ENCODE measurements around the gene SLC8A3.
"Not testable (repeated sequence)": the region's sequence is repeated elsewhere in the genome, so short reads cannot be mapped to it uniquely, and the experiment has no call there.

Gene SLC8A3

GRCh38 chr14:70188659-70189455 lies at the start of gene SLC8A3:
SLC8A3 (minus strand) TSS chr14:70188951; CDS start chr14:70168422, 20,529 bp downstream.
- DNase-seq, result peak; percentile 61

- no peak for DNase-seq
Measured at GRCh38 chr14:70237710-70238109, 49.0 kb upstream of the SLC8A3 start.

GRCh38 chr14:70234066-70234950 lies 45.6 kb upstream of the SLC8A3 start:
- no peak for DNase-seq

- not testable (repeated sequence) for DNase-seq
Measured at GRCh38 chr14:70231756-70232544, 43.2 kb upstream of the SLC8A3 start.

- DNase-seq, result not testable (repeated sequence)
Measured at GRCh38 chr14:70229877-70230640, 41.3 kb upstream of the SLC8A3 start.

GRCh38 chr14:70213721-70214282 lies 25.1 kb upstream of the SLC8A3 start:
- no peak for DNase-seq

- no peak for DNase-seq
Measured at GRCh38 chr14:70212752-70213151, 24.0 kb upstream of the SLC8A3 start.

GRCh38 chr14:70208380-70208779 lies 19.6 kb upstream of the SLC8A3 start:
- no peak for DNase-seq

- DNase-seq, result no peak
Measured at GRCh38 chr14:70203686-70204085, 14.9 kb upstream of the SLC8A3 start.

GRCh38 chr14:70201994-70202393 lies 13.2 kb upstream of the SLC8A3 start:
- DNase-seq, result no peak

GRCh38 chr14:70193396-70193795 lies 4.6 kb upstream of the SLC8A3 start:
- DNase-seq, result no peak

GRCh38 chr14:70192915-70193314 lies 4.2 kb upstream of the SLC8A3 start:
- no peak for DNase-seq

- no peak for DNase-seq
Measured at GRCh38 chr14:70190156-70190555, 1.4 kb upstream of the SLC8A3 start.

GRCh38 chr14:70189456-70190077 lies 816 bp upstream of the SLC8A3 start:
- DNase-seq, result no peak

GRCh38 chr14:70188322-70188658 lies 461 bp downstream of the SLC8A3 start:
- no peak for DNase-seq

GRCh38 chr14:70186900-70187451 lies 1.8 kb downstream of the SLC8A3 start:
- DNase-seq, result no peak

GRCh38 chr14:70183991-70184390 lies 4.8 kb downstream of the SLC8A3 start:
- no peak for DNase-seq

- DNase-seq, result no peak
Measured at GRCh38 chr14:70181276-70181675, 7.5 kb downstream of the SLC8A3 start.

GRCh38 chr14:70180718-70181117 lies 8.0 kb downstream of the SLC8A3 start:
- no peak for DNase-seq

GRCh38 chr14:70177081-70177800 lies 11.5 kb downstream of the SLC8A3 start:
- DNase-seq, result no peak

- DNase-seq, result no peak
Measured at GRCh38 chr14:70173569-70173968, 15.2 kb downstream of the SLC8A3 start.
